ENCODE results near the gene C1orf232.

C1orf232 gene

GRCh38 chr1:26168410-26169197 is at the start of gene C1orf232:
Gene C1orf232 (minus strand): TSS chr1:26168963. CDS start chr1:26168499, 464 bp downstream.
- no peak for DNase-seq

- no peak for DNase-seq
These were observed 46.5 kb upstream of the C1orf232 start for GRCh38 chr1:26215246-26215645.

DNA sequence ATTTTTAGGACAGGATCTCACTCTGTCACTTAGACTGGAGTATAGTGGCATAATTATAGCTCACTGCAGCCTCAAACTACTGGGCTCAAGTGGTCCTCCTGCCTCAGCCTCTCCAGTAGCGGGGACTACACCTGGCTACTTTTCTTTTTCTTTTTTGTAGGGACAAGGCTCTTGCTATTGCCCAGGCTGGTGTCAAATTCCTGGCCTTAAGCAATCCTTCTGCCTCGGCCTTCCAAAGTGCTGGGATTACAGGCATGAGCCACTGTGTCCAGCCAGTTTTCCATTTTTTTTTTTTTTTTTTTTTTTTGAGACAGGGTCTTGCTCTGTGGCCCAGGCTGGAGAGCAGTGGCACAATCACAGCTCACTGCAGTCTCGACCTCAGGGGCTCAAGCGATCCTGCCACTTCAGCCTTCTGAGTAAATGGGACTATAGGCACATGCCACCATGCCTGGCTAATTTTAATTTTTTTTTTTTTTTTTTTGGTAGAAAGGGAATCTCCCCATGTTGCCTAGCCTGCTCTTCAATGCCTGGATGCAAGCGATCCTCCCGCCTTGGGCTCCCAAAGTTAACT is 44.7 kb upstream of the C1orf232 start:
- no peak for DNase-seq

- no peak for DNase-seq
These were observed 44.0 kb upstream of the C1orf232 start for GRCh38 chr1:26212726-26213125.

DNA sequence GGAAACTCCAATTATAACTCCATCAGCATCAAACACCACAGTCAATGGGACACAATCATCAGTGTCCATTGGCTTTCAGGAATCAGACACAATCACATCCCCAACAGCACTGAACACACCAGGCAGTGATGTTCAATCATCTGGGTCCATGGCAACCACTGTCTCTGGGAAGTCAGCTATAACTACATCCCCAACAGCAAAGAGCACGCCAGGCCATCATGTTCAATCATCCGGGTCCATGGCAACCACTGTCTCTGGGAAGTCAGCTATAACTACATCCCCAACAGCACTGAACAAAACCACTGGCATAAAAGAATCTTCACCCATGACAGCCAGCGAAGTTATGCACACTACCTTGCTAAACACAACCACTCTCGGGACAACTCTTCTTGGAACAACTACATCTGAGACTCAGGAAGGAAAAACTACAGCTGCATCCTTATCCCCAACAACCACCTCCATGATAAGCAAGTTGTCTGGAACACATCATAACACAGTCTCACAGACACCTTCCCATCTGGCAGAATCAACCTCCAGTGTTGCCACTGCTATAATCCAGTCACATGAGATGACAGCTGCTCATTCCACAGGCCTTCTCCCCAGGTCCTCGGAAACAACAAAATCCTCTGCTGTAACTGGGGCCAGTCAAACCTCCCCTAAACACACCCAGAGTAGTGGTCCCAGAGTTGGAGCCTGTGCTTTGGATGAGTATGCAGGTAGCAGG is 41.5 kb upstream of the C1orf232 start:
- DNase-seq, result no peak

GRCh38 chr1:26203642-26204318 is 35.0 kb upstream of the C1orf232 start:
- DNase-seq, result no peak

GRCh38 chr1:26200413-26200812 is 31.6 kb upstream of the C1orf232 start:
- no peak for DNase-seq

GRCh38 chr1:26197813-26198212 is 29.1 kb upstream of the C1orf232 start:
- no peak for DNase-seq

GRCh38 chr1:26197301-26197700 is 28.5 kb upstream of the C1orf232 start:
- DNase-seq, result no peak

GRCh38 chr1:26195805-26196204 is 27.0 kb upstream of the C1orf232 start:
- DNase-seq, result no peak

- DNase-seq, result no peak
These were observed 23.0 kb upstream of the C1orf232 start for GRCh38 chr1:26191739-26192138.

DNA sequence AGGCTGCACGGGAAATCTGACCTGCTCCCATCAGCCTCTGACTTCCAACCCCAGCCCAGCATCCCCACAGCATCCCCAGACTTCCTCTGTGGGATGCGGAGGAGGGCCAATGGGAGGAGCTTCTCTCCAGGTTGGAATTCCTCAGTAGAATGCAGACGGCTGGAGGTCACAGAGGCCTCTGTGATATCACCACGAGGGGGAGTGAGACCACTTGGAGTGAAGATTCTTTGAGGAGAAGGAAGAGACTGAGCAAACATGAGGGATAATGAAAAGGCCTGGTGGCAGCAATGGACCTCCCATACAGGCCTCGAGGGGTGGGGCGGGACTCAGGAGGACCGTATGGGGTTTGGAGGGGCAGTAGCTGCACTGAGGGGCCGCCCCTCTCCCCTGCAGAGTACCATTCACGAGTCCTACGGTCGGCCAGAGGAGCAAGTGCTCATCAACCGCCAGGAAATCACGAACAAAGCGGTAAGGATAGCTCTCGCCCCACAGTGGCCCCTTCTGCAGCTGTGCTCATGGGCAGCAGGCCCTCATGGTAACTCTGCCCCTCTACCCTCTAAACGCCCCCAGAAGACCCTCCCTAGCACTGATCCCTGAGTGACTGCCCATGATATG is 21.7 kb upstream of the C1orf232 start, which contains the start of gene CATSPER4:
Gene CATSPER4 (plus strand): TSS at position 230 of the 615 bp plus-strand sequence. CDS start 26 bp downstream, at position 256.
- no peak for DNase-seq

DNA sequence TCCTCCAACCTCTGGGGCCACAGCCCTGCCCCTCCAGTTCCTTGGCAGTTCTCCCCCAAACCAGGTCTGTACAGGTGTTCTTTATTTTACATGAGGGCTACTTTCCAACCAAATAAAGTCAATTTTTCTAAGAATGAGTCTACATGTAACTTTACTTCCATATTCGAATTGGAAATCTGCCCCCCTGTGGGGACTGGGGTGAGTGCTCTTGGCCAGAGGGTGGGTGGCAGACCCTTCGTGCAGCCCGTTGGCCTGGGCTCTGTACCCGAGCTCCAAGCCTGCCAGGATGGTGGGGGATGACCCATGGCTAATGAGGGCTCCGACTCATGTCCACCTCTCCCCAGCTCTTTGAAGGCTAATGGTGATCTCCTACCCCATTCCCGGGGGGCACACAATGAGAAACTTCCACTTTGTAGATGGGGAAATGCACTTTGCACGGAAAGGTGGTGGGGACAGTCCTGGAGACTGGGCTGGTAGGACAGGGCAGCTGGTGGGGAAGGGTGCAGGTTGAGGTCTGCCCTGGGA is 21.1 kb upstream of the C1orf232 start:
- DNase-seq, result no peak

DNA sequence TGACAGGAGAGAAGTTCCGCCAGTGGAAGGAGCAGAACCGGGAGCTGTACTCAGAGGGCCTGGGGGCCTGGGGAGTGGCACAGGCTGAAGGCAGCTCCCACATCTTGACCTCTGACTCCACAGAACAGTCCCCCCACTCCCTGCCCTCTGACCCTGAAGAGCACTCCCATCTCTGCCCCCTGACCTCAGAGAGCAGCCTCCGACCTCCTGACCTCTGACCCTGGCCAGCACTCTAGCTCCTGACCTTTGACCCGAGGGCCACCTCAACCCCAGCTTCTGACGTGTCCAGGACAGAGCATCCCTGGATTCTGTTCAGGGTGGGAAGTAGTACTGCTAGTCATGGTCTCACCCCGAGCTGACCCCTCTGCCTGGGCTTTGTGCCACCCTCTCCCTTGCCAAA is 20.6 kb upstream of the C1orf232 start:
- no peak for DNase-seq

DNA sequence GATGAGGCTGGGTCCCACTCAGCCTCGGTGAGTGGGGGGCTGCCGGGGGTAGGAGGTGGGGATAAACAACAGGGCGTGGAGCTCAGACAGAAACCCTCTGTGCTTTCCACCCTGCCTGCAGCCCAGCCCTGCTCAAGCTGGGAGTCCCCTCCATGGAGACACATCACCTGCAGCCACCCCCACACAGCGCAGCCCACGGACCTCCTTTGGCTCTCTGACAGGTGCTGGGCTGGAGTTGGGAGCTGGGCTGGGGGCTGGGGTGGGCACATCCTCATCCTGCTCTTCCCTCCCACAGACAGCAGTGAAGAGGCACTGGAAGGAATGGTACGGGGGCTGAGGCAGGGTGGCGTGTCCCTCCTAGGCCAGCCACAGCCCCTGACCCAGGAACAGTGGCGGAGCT is 19.7 kb upstream of the C1orf232 start:
- no peak for DNase-seq

DNA sequence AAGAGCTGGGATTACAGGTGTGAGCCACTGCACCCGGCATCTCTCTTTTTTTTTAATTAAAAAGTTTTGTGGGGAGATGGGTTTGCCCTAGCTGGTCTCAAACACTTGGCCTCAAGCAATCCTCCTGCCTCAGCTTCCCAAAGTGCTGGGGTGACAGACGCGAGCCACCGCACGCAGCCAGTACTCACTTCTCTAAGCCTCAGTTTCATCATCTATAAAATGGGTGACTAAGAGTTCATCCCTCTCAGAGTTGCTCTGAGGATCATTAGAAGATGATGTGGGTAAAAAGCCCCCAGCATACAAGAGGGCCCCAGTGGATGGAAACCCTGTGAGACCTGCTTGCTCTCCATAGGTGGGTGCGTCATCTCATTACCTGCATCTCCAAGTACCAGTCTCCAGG is 19.1 kb upstream of the C1orf232 start:
- DNase-seq, result no peak

DNA sequence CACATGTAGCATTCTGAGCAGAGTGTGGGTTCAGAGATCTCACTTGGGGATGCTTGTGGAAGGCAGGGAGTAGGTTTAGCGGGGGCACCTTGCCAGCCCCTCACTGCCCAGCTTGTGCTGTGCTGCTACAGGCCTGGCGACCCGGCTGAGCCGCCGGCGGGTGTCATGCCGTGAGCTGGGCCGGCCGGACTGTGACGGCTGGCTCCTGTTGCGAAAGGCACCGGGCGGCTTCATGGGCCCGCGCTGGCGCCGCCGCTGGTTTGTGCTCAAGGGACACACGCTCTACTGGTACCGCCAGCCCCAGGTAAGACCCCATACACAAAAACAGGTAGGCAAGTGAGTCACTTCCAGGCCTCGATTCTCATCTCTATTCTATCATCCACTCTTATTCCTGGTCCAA is 16.1 kb upstream of the C1orf232 start:
- DNase-seq, result no peak

GRCh38 chr1:26184086-26184485 is 15.3 kb upstream of the C1orf232 start:
- no peak for DNase-seq

- no peak for DNase-seq
These were observed 13.6 kb upstream of the C1orf232 start for GRCh38 chr1:26182383-26182696.

GRCh38 chr1:26181586-26182382 is 13.0 kb upstream of the C1orf232 start:
- no peak for DNase-seq

- DNase-seq, result no peak
These were observed 11.3 kb upstream of the C1orf232 start for GRCh38 chr1:26180010-26180506.

Measured in stimulated activated CD4-positive, alpha-beta T cell treated with anti-CD3 and anti-CD28 coated beads, Interleukin-2, amount 100 ng/mL, for 24 hours (primary cell).